ENCODE data around the gene NINJ1. TPM values are rescaled to one million over a fixed set of nuclear protein-coding genes. Genes with fewer than 3 reads are reported as not detected.

The NINJ1 gene
- total RNA-seq, 1 donor from 2014 or later, result 3.9 TPM

GRCh38 chr9:93114169-93114983 is 19.7 kb downstream of the NINJ1 start:
- H3F3A ChIP-seq (ENCODE audit: low read depth), result no peaks in the 10 kb centered on the region
- H4K20me1 ChIP-seq (ENCODE audit: low read depth), result no peaks in the 10 kb centered on the region
- no peak overlapping the region for H3K4me3 ChIP-seq
- no peaks in the 10 kb centered on the region for H3K4me1 Mint-ChIP-seq
- no peaks in the 10 kb centered on the region for H3K9me3 ChIP-seq (ENCODE audit: low read depth)
- no peaks in the 10 kb centered on the region for H3K79me2 ChIP-seq (ENCODE audit: low read depth)
- H3K27me3 Mint-ChIP-seq (ENCODE audit: insufficient read depth, low read depth), result peaks cover 5% of the 10 kb centered on the region
- H3K36me3 Mint-ChIP-seq, result peaks cover 2% of the 10 kb centered on the region
- H2AFZ ChIP-seq (replicated peaks), result no peak overlapping the region
- H3K4me3 Mint-ChIP-seq, result peak overlapping the region; percentile 60
- no peaks in the 10 kb centered on the region for H3K36me3 ChIP-seq
- H3K9me3 Mint-ChIP-seq, result no peaks in the 10 kb centered on the region
- H3K4me1 ChIP-seq, result no peaks in the 10 kb centered on the region
- H3K27ac Mint-ChIP-seq, result peak overlapping the region; percentile 33
- no peak overlapping the region for H3K4me2 ChIP-seq
- no peak for TF ChIP-seq EZH2 (IDR thresholded peaks at IDR 0.05)
- TF ChIP-seq CTCF (IDR thresholded peaks at IDR 0.05), result no peak
- TF ChIP-seq EZH2phosphoT487 (IDR thresholded peaks at IDR 0.05), result no peak
- no peak for DNase-seq (ENCODE audit: low spot score)
- H3K27ac ChIP-seq, result no peak overlapping the region
- no peak overlapping the region for H3K9ac ChIP-seq
- no peaks in the 10 kb centered on the region for H3K27me3 ChIP-seq

- Histone ChIP-seq H4K20me1 (ENCODE audit: low read depth) (no peaks in the 10 kb centered on the region), H3K4me2 (no peak overlapping the region), H2AFZ (replicated peaks) (no peak overlapping the region), H3F3A (ENCODE audit: low read depth) (no peaks in the 10 kb centered on the region), H3K27ac (no peak overlapping the region), H3K9ac (no peak overlapping the region), H3K79me2 (ENCODE audit: low read depth) (no peaks in the 10 kb centered on the region), H3K4me3 (no peak overlapping the region), H3K9me3 (ENCODE audit: low read depth) (no peaks in the 10 kb centered on the region), H3K36me3 (no peaks in the 10 kb centered on the region), H3K27me3 (no peaks in the 10 kb centered on the region), H3K4me1 (no peaks in the 10 kb centered on the region)
- Mint-ChIP-seq H3K9me3 (no peaks in the 10 kb centered on the region), H3K36me3 (peaks cover 2% of the 10 kb centered on the region), H3K27me3 (ENCODE audit: insufficient read depth, low read depth) (peaks cover 6% of the 10 kb centered on the region), H3K4me1 (peaks cover 3% of the 10 kb centered on the region), H3K4me3 (no peak overlapping the region), H3K27ac (no peak overlapping the region)
- no peak for DNase-seq (ENCODE audit: low spot score)
- no peak for TF ChIP-seq EZH2 (IDR thresholded peaks at IDR 0.05)
- no peak for TF ChIP-seq EZH2phosphoT487 (IDR thresholded peaks at IDR 0.05)
- TF ChIP-seq CTCF (IDR thresholded peaks at IDR 0.05), result no peak
These were observed 21.1 kb downstream of the NINJ1 start for GRCh38 chr9:93112864-93113389.

GRCh38 chr9:93112116-93112863 is 21.8 kb downstream of the NINJ1 start:
- Histone ChIP-seq H3K79me2 (ENCODE audit: low read depth) (no peaks in the 10 kb centered on the region), H3K27me3 (no peaks in the 10 kb centered on the region), H3K9ac (no peak overlapping the region), H3K4me2 (no peak overlapping the region), H3K36me3 (no peaks in the 10 kb centered on the region), H3K4me3 (no peak overlapping the region), H4K20me1 (ENCODE audit: low read depth) (no peaks in the 10 kb centered on the region), H2AFZ (replicated peaks) (no peak overlapping the region), H3K27ac (no peak overlapping the region), H3F3A (ENCODE audit: low read depth) (no peaks in the 10 kb centered on the region), H3K9me3 (ENCODE audit: low read depth) (no peaks in the 10 kb centered on the region), H3K4me1 (no peaks in the 10 kb centered on the region)
- Mint-ChIP-seq H3K36me3 (peaks cover 2% of the 10 kb centered on the region), H3K27ac (no peak overlapping the region), H3K27me3 (ENCODE audit: insufficient read depth, low read depth) (peaks cover 6% of the 10 kb centered on the region), H3K4me3 (no peak overlapping the region), H3K9me3 (no peaks in the 10 kb centered on the region), H3K4me1 (peaks cover 3% of the 10 kb centered on the region)
- no peak for DNase-seq (ENCODE audit: low spot score)
- no peak for TF ChIP-seq EZH2 (IDR thresholded peaks at IDR 0.05)
- no peak for TF ChIP-seq CTCF (IDR thresholded peaks at IDR 0.05)
- no peak for TF ChIP-seq EZH2phosphoT487 (IDR thresholded peaks at IDR 0.05)

Data from neural progenitor cell (in vitro differentiated cells).